ENCODE measurements around the gene ANKRD39. TPM values are rescaled to one million over a fixed set of nuclear protein-coding genes. Genes with fewer than 3 reads are reported as not detected.

The ANKRD39 gene
- total and polyA plus RNA-seq, 2 donors (not counting 1 experiment from before 2014, with no cell fraction given), result 5.3 to 5.8 TPM

DNA sequence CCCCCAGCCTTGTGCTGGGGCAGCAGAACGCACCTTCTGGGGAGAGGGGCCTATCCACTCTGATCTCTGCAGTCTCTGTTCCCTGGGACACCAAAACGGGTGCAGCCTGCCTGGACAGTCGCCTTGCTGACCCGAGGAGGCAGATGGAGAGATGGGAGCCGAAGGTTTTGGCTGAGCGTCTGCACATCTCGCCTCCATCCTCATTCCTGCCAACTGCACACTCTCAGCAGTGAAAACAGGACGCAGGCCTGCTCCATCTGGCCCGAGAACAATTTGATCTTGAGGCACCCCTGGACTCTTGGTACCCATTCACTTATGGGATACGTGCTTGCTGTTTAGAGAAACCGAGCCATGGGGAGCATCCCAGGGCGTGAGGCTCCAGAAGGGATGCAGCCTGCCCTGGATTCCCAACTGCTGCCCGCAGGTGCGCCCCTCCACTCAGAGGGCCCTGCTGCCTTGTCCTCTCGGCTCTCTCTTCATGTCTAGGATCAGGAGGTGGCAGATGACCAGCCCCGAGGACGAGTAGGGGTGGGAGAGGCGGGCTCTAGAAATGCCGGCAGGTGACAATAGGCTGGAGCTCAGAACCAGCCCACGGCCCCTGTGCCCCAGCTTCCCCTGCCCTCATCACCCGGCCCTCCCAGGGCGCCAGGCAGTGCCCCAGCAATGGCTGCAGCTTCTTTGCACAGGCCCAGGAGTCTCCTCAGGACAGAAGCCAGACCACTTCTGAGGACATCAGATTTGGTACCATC lies 21.2 kb upstream of the ANKRD39 start:
- no peaks in the 10 kb centered on the region for H4K20me1 ChIP-seq (ENCODE audit: control insufficient read depth, extremely low read depth, insufficient read depth, low read length)
- TF ChIP-seq EZH2 (IDR thresholded peaks at IDR 0.05; ENCODE audit: low read length, missing control alignments), result no peak
- TF ChIP-seq, protein P1, sequence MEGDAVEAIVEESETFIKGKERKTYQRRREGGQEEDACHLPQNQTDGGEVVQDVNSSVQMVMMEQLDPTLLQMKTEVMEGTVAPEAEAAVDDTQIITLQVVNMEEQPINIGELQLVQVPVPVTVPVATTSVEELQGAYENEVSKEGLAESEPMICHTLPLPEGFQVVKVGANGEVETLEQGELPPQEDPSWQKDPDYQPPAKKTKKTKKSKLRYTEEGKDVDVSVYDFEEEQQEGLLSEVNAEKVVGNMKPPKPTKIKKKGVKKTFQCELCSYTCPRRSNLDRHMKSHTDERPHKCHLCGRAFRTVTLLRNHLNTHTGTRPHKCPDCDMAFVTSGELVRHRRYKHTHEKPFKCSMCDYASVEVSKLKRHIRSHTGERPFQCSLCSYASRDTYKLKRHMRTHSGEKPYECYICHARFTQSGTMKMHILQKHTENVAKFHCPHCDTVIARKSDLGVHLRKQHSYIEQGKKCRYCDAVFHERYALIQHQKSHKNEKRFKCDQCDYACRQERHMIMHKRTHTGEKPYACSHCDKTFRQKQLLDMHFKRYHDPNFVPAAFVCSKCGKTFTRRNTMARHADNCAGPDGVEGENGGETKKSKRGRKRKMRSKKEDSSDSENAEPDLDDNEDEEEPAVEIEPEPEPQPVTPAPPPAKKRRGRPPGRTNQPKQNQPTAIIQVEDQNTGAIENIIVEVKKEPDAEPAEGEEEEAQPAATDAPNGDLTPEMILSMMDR (conservative IDR thresholded peaks at IDR 0.05 in 1 of 2, IDR thresholded peaks at IDR 0.05 in 1 of 2; ENCODE audit: low read depth in 1 of 2, low read length in 2 of 2), result no peak
- H3K9ac ChIP-seq (ENCODE audit: insufficient read depth, low read length), result no peak overlapping the region
- no peak overlapping the region for H2AFZ ChIP-seq (ENCODE audit: low read length)
- H3K36me3 ChIP-seq (ENCODE audit: control insufficient read depth, insufficient read depth, low read length), result no peaks in the 10 kb centered on the region
- H3K27me3 ChIP-seq (ENCODE audit: control insufficient read depth, insufficient read depth, low read length), result peaks cover 10% of the 10 kb centered on the region
- no peaks in the 10 kb centered on the region for H3K79me2 ChIP-seq (ENCODE audit: control insufficient read depth, insufficient read depth, low read length)
- no peaks in the 10 kb centered on the region for H3K4me1 ChIP-seq (ENCODE audit: control insufficient read depth, extremely low read depth, insufficient read depth, low read length)
- no peak overlapping the region for H3K4me2 ChIP-seq (ENCODE audit: extremely low read depth, insufficient read depth, low read length)
- no peak overlapping the region for H3K4me3 ChIP-seq (replicated peaks in 1 of 4; ENCODE audit: control extremely low read depth in 1 of 4, insufficient read depth in 1 of 4, low read depth in 3 of 4, low read length in 4 of 4)
- no peak overlapping the region for H3K27ac ChIP-seq (ENCODE audit: insufficient read depth, low read length)
- DNase-seq (ENCODE audit: low read depth in 2 of 2), result no peak
- no peaks in the 10 kb centered on the region for H3K9me3 ChIP-seq (ENCODE audit: control insufficient read depth, insufficient read depth, low read depth, low read length)

DNA sequence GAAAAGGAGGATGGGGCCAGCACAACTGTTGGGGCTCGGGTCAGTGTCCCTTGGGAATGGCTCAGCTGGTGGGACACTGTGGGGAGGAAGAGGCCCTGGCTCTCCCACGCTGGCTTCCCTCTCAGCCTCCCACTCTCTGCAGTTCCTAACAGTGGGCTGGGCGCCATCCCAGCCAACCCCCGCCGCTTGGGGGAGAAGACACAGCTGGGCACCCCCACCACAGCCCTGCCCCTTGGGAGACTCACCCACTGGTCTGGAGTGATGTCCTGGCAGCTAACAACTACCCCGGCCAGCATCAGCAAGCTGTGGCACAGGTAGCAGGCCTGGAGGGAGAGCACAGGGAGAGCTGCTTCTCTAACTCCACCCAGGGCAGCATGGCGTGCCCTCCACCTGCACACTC lies 20.4 kb upstream of the ANKRD39 start:
- H3K4me1 ChIP-seq (ENCODE audit: control insufficient read depth, extremely low read depth, insufficient read depth, low read length), result no peaks in the 10 kb centered on the region
- TF ChIP-seq, protein P1 (conservative IDR thresholded peaks at IDR 0.05 in 1 of 2, IDR thresholded peaks at IDR 0.05 in 1 of 2; ENCODE audit: low read depth in 1 of 2, low read length in 2 of 2), result no peak
- no peak for TF ChIP-seq EZH2 (IDR thresholded peaks at IDR 0.05; ENCODE audit: low read length, missing control alignments)
- H3K27me3 ChIP-seq (ENCODE audit: control insufficient read depth, insufficient read depth, low read length), result peaks cover 10% of the 10 kb centered on the region
- no peaks in the 10 kb centered on the region for H3K36me3 ChIP-seq (ENCODE audit: control insufficient read depth, insufficient read depth, low read length)
- H3K4me3 ChIP-seq (replicated peaks in 1 of 4; ENCODE audit: control extremely low read depth in 1 of 4, insufficient read depth in 1 of 4, low read depth in 3 of 4, low read length in 4 of 4), result no peak overlapping the region
- H3K79me2 ChIP-seq (ENCODE audit: control insufficient read depth, insufficient read depth, low read length), result no peaks in the 10 kb centered on the region
- H3K9ac ChIP-seq (ENCODE audit: insufficient read depth, low read length), result no peak overlapping the region
- H2AFZ ChIP-seq (ENCODE audit: low read length), result no peak overlapping the region
- no peak overlapping the region for H3K27ac ChIP-seq (ENCODE audit: insufficient read depth, low read length)
- H3K4me2 ChIP-seq (ENCODE audit: extremely low read depth, insufficient read depth, low read length), result no peak overlapping the region
- H3K9me3 ChIP-seq (ENCODE audit: control insufficient read depth, insufficient read depth, low read depth, low read length), result no peaks in the 10 kb centered on the region
- H4K20me1 ChIP-seq (ENCODE audit: control insufficient read depth, extremely low read depth, insufficient read depth, low read length), result no peaks in the 10 kb centered on the region
- no peak for DNase-seq (ENCODE audit: low read depth in 2 of 2)

DNA sequence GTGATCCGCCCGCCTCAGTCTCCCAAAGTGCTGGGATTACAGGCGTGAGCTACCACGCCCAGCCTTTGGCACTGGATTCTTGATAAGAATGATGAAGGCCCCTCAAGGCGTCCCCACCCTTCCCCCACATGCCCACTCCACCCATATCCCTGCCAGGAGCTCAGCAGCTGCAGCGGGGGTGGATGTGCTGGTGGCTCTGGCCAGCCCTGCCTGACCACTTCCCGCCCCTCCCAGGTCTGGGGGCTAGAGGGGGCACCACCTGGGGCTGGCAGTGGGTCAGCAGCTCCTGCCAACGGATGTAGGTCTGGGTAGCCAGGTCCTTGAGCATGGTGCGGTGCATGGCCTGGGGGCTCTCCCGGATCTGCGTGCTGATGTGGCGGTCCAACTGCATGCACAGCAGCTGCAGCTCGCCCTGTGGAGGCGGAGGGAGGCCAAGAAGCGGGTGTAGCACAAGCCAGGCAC lies 19.8 kb upstream of the ANKRD39 start:
- Histone ChIP-seq H3K79me2 (ENCODE audit: control insufficient read depth, insufficient read depth, low read length) (no peaks in the 10 kb centered on the region), H3K27ac (ENCODE audit: insufficient read depth, low read length) (no peak overlapping the region), H3K9me3 (ENCODE audit: control insufficient read depth, insufficient read depth, low read depth, low read length) (no peaks in the 10 kb centered on the region), H3K4me2 (ENCODE audit: extremely low read depth, insufficient read depth, low read length) (no peak overlapping the region), H3K27me3 (ENCODE audit: control insufficient read depth, insufficient read depth, low read length) (peaks cover 5% of the 10 kb centered on the region), H2AFZ (ENCODE audit: low read length) (no peak overlapping the region), H3K4me3 (replicated peaks in 1 of 4; ENCODE audit: control extremely low read depth in 1 of 4, insufficient read depth in 1 of 4, low read depth in 3 of 4, low read length in 4 of 4) (no peak overlapping the region), H3K4me1 (ENCODE audit: control insufficient read depth, extremely low read depth, insufficient read depth, low read length) (no peaks in the 10 kb centered on the region), H3K36me3 (ENCODE audit: control insufficient read depth, insufficient read depth, low read length) (no peaks in the 10 kb centered on the region), H3K9ac (ENCODE audit: insufficient read depth, low read length) (no peak overlapping the region), H4K20me1 (ENCODE audit: control insufficient read depth, extremely low read depth, insufficient read depth, low read length) (no peaks in the 10 kb centered on the region)
- no peak for DNase-seq (ENCODE audit: low read depth in 2 of 2)
- TF ChIP-seq EZH2 (IDR thresholded peaks at IDR 0.05; ENCODE audit: low read length, missing control alignments), result no peak
- TF ChIP-seq, protein P1 (conservative IDR thresholded peaks at IDR 0.05 in 1 of 2, IDR thresholded peaks at IDR 0.05 in 1 of 2; ENCODE audit: low read depth in 1 of 2, low read length in 2 of 2), result no peak

Data from fibroblast of lung (primary cell).